Trophoblast cell (in vitro differentiated cells and primary cell): ENCODE results near the gene SPOCK1.

ENCODE experiments used
- DNase-seq, 2 donors: peaks; one replicate each; pipeline ENCODE4 v3.0.0-alpha.2; 2016
- H2AFZ ChIP-seq: 2 replicates; pipeline ENCODE4 v1.6.1; 2013; ENCODE audit warnings: low read length, moderate library complexity, mild to moderate bottlenecking; ENCODE audit not compliant: insufficient read depth, poor library complexity
- H2AK5ac ChIP-seq: 2 replicates; pipeline ENCODE4 v1.6.1; 2013; ENCODE audit warnings: mild to moderate bottlenecking, low read length
- H2BK120ac ChIP-seq: 2 replicates; pipeline ENCODE4 v1.6.1; 2013; ENCODE audit warnings: low read length, mild to moderate bottlenecking, moderate library complexity; ENCODE audit not compliant: insufficient read depth, poor library complexity
- H2BK12ac ChIP-seq: 2 replicates; pipeline ENCODE4 v1.6.1; 2013; ENCODE audit warnings: mild to moderate bottlenecking, low read length, moderate library complexity
- H2BK5ac ChIP-seq: 2 replicates; pipeline ENCODE4 v1.6.1; 2013; ENCODE audit warnings: low read length, low read depth, moderate library complexity, mild to moderate bottlenecking; ENCODE audit not compliant: poor library complexity
- H3K14ac ChIP-seq: 2 replicates; pipeline ENCODE4 v1.6.1; 2013; ENCODE audit warnings: mild to moderate bottlenecking, low read length
- H3K18ac ChIP-seq: 2 replicates; pipeline ENCODE4 v1.6.1; 2013; ENCODE audit warnings: mild to moderate bottlenecking, low read length
- H3K23ac ChIP-seq: 2 replicates; pipeline ENCODE4 v1.6.1; 2013; ENCODE audit warnings: low read length
- H3K27ac ChIP-seq: 2 replicates; pipeline ENCODE4 v1.5.1; 2013; ENCODE audit warnings: low read depth, mild to moderate bottlenecking, inconsistent platforms, low read length, moderate library complexity
- H3K27me3 ChIP-seq: 2 replicates; pipeline ENCODE4 v1.6.1; 2013; ENCODE audit warnings: inconsistent platforms, mild to moderate bottlenecking, low read length, moderate library complexity; ENCODE audit not compliant: insufficient read depth
- H3K36me3 ChIP-seq, 2 experiments: 1 replicate in 1 of 2; 2 replicates in 1 of 2; pipeline ENCODE4 v1.6.1; 2013; ENCODE audit warnings: low read length in 2 of 2, mild to moderate bottlenecking in 2 of 2, moderate library complexity in 1 of 2; ENCODE audit not compliant: insufficient read depth in 2 of 2, control insufficient read depth in 1 of 2
- H3K4ac ChIP-seq: 2 replicates; pipeline ENCODE4 v1.6.1; 2013; ENCODE audit warnings: low read depth, mild to moderate bottlenecking, low read length, moderate library complexity
- H3K4me1 ChIP-seq, 2 experiments: 1 replicate in 1 of 2; 2 replicates in 1 of 2; pipeline ENCODE4 v1.6.1; 2013; ENCODE audit warnings: low read length in 2 of 2, mild to moderate bottlenecking in 2 of 2, moderate library complexity in 1 of 2; ENCODE audit not compliant: insufficient read depth in 2 of 2, control insufficient read depth in 1 of 2
- H3K4me2 ChIP-seq: 2 replicates; pipeline ENCODE4 v1.6.1; 2013; ENCODE audit warnings: inconsistent platforms, mild to moderate bottlenecking, low read length, moderate library complexity
- H3K4me3 ChIP-seq: 2 replicates; pipeline ENCODE4 v1.5.1; 2013; ENCODE audit warnings: mild to moderate bottlenecking, low read depth, low read length, inconsistent platforms
- H3K79me1 ChIP-seq: one replicate; pipeline ENCODE4 v1.6.1; 2013; ENCODE audit warnings: low read length
- H3K79me2 ChIP-seq: 2 replicates; pipeline ENCODE4 v1.6.1; 2013; ENCODE audit warnings: low read length, mild to moderate bottlenecking; ENCODE audit not compliant: control insufficient read depth, insufficient read depth, poor library complexity
- H3K9ac ChIP-seq: 2 replicates; pipeline ENCODE4 v1.6.1; 2013; ENCODE audit warnings: mild to moderate bottlenecking, low read length
- H3K9me3 ChIP-seq: 2 replicates; pipeline ENCODE4 v1.6.1; 2013; ENCODE audit warnings: low read depth, mild to moderate bottlenecking, control low read depth, inconsistent platforms, low read length; ENCODE audit not compliant: insufficient read depth
- H4K12ac ChIP-seq: 2 replicates; pipeline ENCODE4 v1.6.1; 2013; ENCODE audit warnings: low read depth, mild to moderate bottlenecking, low read length, moderate library complexity
- H4K8ac ChIP-seq: 2 replicates; pipeline ENCODE4 v1.6.1; 2013; ENCODE audit warnings: low read depth, mild to moderate bottlenecking, low read length, moderate library complexity
- H4K91ac ChIP-seq: one replicate; pipeline ENCODE4 v1.6.1; 2013; ENCODE audit warnings: low read depth, mild to moderate bottlenecking, low read length, moderate library complexity
- WGBS: extraction: QIAGEN DNeasy Blood & Tissue Kit; methylation state at CpG from one replicate; pipeline ENCODE4 v1.1.7; 2013; ENCODE audit warnings: missing lambda C conversion rate; ENCODE audit not compliant: insufficient read length, insufficient coverage; ENCODE audit errors: extremely low coverage; 5-methylcytosine and 5-hydroxymethylcytosine counted together

SPOCK1 gene

GRCh38 chr5:137335493-137335892 is 163.6 kb downstream of the SPOCK1 start:
- Histone ChIP-seq H2BK12ac (no peak overlapping the region), H3K14ac (no peak overlapping the region), H3K36me3 (no peaks in the 10 kb centered on the region), H4K12ac (no peak overlapping the region), H3K27me3 (no peaks in the 10 kb centered on the region), H2BK5ac (no peak overlapping the region), H3K79me2 (no peaks in the 10 kb centered on the region), H3K4me2 (no peak overlapping the region), H3K4me3 (no peak overlapping the region), H3K79me1 (no peaks in the 10 kb centered on the region), H2BK120ac (no peak overlapping the region), H4K91ac (no peak overlapping the region), H3K4ac (no peak overlapping the region), H4K8ac (no peak overlapping the region), H2AFZ (no peak overlapping the region), H3K27ac (no peak overlapping the region), H3K18ac (no peak overlapping the region), H3K23ac (no peak overlapping the region), H3K4me1 (peaks cover 0 to 5% of the 10 kb centered on the region in 2 experiments), H3K9me3 (no peaks in the 10 kb centered on the region), H2AK5ac (no peak overlapping the region), H3K9ac (no peak overlapping the region)
- WGBS = no CpG with 5 or more reads among the region's 5 CpGs
- DNase-seq = no peak

GRCh38 chr5:137333928-137334327 is 165.2 kb downstream of the SPOCK1 start:
- Histone ChIP-seq H3K18ac (no peak overlapping the region), H3K14ac (no peak overlapping the region), H3K79me1 (no peaks in the 10 kb centered on the region), H4K12ac (no peak overlapping the region), H3K4me3 (no peak overlapping the region), H3K9ac (no peak overlapping the region), H3K23ac (no peak overlapping the region), H3K79me2 (no peaks in the 10 kb centered on the region), H4K8ac (no peak overlapping the region), H4K91ac (no peak overlapping the region), H3K4me2 (no peak overlapping the region), H3K27ac (no peak overlapping the region), H2BK120ac (no peak overlapping the region), H2AK5ac (no peak overlapping the region), H2BK12ac (no peak overlapping the region), H3K4ac (no peak overlapping the region), H3K9me3 (no peaks in the 10 kb centered on the region), H2AFZ (no peak overlapping the region), H2BK5ac (no peak overlapping the region), H3K27me3 (no peaks in the 10 kb centered on the region), H3K36me3 (no peaks in the 10 kb centered on the region), H3K4me1 (peaks cover 0 to 5% of the 10 kb centered on the region in 2 experiments)
- no CpG with 5 or more reads among the region's 3 CpGs for WGBS
- no peak for DNase-seq

GRCh38 chr5:137333475-137333874 is 165.7 kb downstream of the SPOCK1 start:
- Histone ChIP-seq H3K27me3 (no peaks in the 10 kb centered on the region), H3K79me2 (no peaks in the 10 kb centered on the region), H3K4ac (no peak overlapping the region), H3K4me3 (no peak overlapping the region), H3K14ac (no peak overlapping the region), H3K27ac (no peak overlapping the region), H2BK120ac (no peak overlapping the region), H3K9me3 (no peaks in the 10 kb centered on the region), H2BK12ac (no peak overlapping the region), H2AFZ (no peak overlapping the region), H3K79me1 (no peaks in the 10 kb centered on the region), H4K8ac (no peak overlapping the region), H2AK5ac (no peak overlapping the region), H4K91ac (no peak overlapping the region), H4K12ac (no peak overlapping the region), H3K23ac (no peak overlapping the region), H3K9ac (no peak overlapping the region), H3K4me1 (peaks cover 0 to 5% of the 10 kb centered on the region in 2 experiments), H3K4me2 (no peak overlapping the region), H3K18ac (no peak overlapping the region), H2BK5ac (no peak overlapping the region), H3K36me3 (no peaks in the 10 kb centered on the region)
- no peak for DNase-seq
- no CpG with 5 or more reads among the region's 4 CpGs for WGBS

GRCh38 chr5:137332296-137332695 is 166.8 kb downstream of the SPOCK1 start:
- H2AK5ac ChIP-seq = no peak overlapping the region
- H2BK5ac ChIP-seq = no peak overlapping the region
- peaks cover 0 to 5% of the 10 kb centered on the region in 2 experiments for H3K4me1 ChIP-seq
- H3K27ac ChIP-seq = no peak overlapping the region
- no peaks in the 10 kb centered on the region for H3K79me1 ChIP-seq
- no CpG with 5 or more reads among the region's 6 CpGs for WGBS
- no peak overlapping the region for H2AFZ ChIP-seq
- no peak overlapping the region for H3K9ac ChIP-seq
- no peak overlapping the region for H3K18ac ChIP-seq
- H3K9me3 ChIP-seq = no peaks in the 10 kb centered on the region
- H4K91ac ChIP-seq = no peak overlapping the region
- H4K12ac ChIP-seq = no peak overlapping the region
- H3K27me3 ChIP-seq = no peaks in the 10 kb centered on the region
- no peak for DNase-seq
- no peak overlapping the region for H3K14ac ChIP-seq
- H3K4ac ChIP-seq = no peak overlapping the region
- H4K8ac ChIP-seq = no peak overlapping the region
- H2BK12ac ChIP-seq = no peak overlapping the region
- no peaks in the 10 kb centered on the region for H3K79me2 ChIP-seq
- no peak overlapping the region for H3K4me3 ChIP-seq
- H3K23ac ChIP-seq = no peak overlapping the region
- no peaks in the 10 kb centered on the region for H3K36me3 ChIP-seq
- no peak overlapping the region for H3K4me2 ChIP-seq
- no peak overlapping the region for H2BK120ac ChIP-seq
